ENCODE data around the gene GPS2. TPM values are rescaled to one million over a fixed set of nuclear protein-coding genes. Genes with fewer than 3 reads are reported as not detected.
"Not testable (repeated sequence)": the region's sequence is repeated elsewhere in the genome, so short reads cannot be mapped to it uniquely, and the experiment has no call there.

Gene GPS2
- total and polyA plus RNA-seq, 10 of the 15 experiments (the other 5 are each of a cell fraction or from before 2014, with no cell fraction given), result 10.2 to 96.4 (median 42.5) TPM

DNA sequence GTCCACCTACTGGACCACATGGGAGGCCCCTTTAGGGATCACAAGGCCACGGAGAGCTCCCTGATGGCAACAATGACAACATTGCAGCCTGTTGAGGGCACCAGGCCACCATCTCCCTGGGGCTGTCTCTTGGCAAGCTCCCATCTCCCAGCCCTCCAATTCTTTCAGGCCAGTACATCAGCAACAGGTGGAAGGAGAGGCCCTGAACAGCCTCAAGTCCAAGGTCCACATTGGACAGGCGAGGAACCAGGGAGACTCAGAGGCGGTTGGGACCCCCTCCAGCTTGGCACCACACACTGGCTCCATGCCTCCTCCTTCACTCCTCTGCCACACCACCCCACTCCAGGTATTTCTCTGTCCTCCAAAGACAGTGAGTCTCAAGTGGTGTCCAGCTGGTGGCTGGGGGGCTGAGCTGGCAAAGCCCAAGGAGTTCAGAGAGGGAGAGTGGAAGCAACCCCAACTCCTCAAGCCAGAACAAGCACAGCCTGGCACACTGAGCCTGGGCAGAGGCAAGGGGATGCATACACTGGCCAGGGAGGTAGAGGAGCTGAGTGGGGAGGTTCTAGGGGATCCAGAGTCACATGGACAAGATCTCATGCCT is 19.9 kb upstream of the GPS2 start (continued):
- TF ChIP-seq SUZ12 (IDR thresholded peaks at IDR 0.05; ENCODE audit: unreplicated experiment), result no peak
- no peak for TF ChIP-seq ZNF274 (IDR thresholded peaks at IDR 0.05; ENCODE audit: insufficient read depth, insufficient read length)
- TF ChIP-seq CBX3 (IDR thresholded peaks at IDR 0.05; ENCODE audit: borderline replicate concordance, low read depth), result no peak
- TF ChIP-seq ZNF217 (IDR thresholded peaks at IDR 0.05), result no peak
- no peak for TF ChIP-seq RFX5 (IDR thresholded peaks at IDR 0.05; ENCODE audit: low read depth, low read length)

DNA sequence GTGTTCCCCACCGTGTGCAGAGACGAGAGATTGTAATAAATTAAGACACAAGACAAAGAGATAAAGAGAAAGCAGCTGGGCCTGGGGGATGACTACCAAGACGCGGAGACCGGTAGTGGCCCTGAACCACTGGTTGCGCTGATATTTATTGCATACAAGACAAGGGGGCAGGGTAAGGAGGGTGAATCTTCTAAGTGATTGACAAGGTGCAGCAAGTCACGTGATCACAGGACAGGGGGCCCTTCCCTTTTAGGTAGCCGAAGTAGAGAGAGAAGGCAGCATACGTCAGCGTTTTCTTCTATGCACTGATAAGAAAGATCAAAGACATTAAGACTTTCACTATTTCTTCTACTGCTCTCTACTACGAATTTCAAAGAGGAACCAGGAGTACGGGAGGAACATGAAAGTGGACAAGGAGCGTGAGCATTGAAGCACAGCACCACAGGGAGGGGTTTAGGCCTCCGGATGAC is 17.5 kb upstream of the GPS2 start:
- Histone ChIP-seq H3K79me2 (ENCODE audit: control insufficient read depth, insufficient read depth, low read length) (peaks cover 31% of the 10 kb centered on the region), H3K9ac (ENCODE audit: control insufficient read depth, insufficient read depth, low read length) (peak overlapping the region; percentile 48; the same call in 1 of the 2 replicates), H3K4me1 (ENCODE audit: control insufficient read depth, insufficient read depth, low read length) (peaks cover 38% of the 10 kb centered on the region), H3K4me3 (peak overlapping the region; percentile 54; the same call in 1 of the 2 replicates), H3K27ac (ENCODE audit: control insufficient read depth, insufficient read depth) (peak overlapping the region; percentile 79), H3K4me2 (ENCODE audit: control insufficient read depth, insufficient read depth) (peak overlapping the region; percentile 85), H2AFZ (ENCODE audit: control insufficient read depth, low read depth, low read length) (peak overlapping the region; percentile 11; the same call in 1 of the 2 replicates)
- RAD21 ChIA-PET (ENCODE audit: unreplicated experiment); ATAC-seq; DNase-seq (ENCODE audit: low read depth, low spot score); POLR2A ChIA-PET; H3K9me3 ChIP-seq (replicated peaks; ENCODE audit: control insufficient read depth, insufficient read depth, low read length); H3K36me3 ChIP-seq (ENCODE audit: control insufficient read depth in 2 of 2, insufficient read depth in 2 of 2, low read length in 1 of 2); H4K20me1 ChIP-seq (ENCODE audit: control insufficient read depth, insufficient read depth); H3K27me3 ChIP-seq (replicated peaks in 1 of 2; ENCODE audit: control insufficient read depth in 2 of 2, insufficient read depth in 2 of 2, low read length in 1 of 2); BruUV-seq (replicated peaks); intact Hi-C loops (cut with micrococcal nuclease; ENCODE audit: unreplicated experiment); SMC1A ChIA-PET (ENCODE audit: uncharacterized antibody, unreplicated experiment); in situ Hi-C loops (cut with MboI): not testable (repeated sequence)
- CTCF ChIA-PET, result interaction anchor here (1.4 kb wide), 1 partner anchor 228 kb away, joined by 3 read pairs; no protein-coding TSS in a partner anchor
- FAIRE-seq, result peak; percentile 82
- 2% methylated on average over 14 of the region's 14 CpGs for WGBS (ENCODE audit: insufficient coverage, insufficient replicate concordance, low lambda C conversion rate, missing lambda C conversion rate)
- TF ChIP-seq MEF2B (IDR thresholded peaks at IDR 0.05; ENCODE audit: partially characterized antibody, poor library complexity, severe bottlenecking) (peak; percentile 45), SMAD5 (IDR thresholded peaks at IDR 0.05; ENCODE audit: low read depth) (peak; percentile 73), POU2F2 (IDR thresholded peaks at IDR 0.05; ENCODE audit: borderline replicate concordance, low read depth, low read length) (peak; percentile 49; the same call in 2 of the 3 replicates), IKZF1 (conservative IDR thresholded peaks at IDR 0.05) (peak; percentile 42), IKZF2 (IDR thresholded peaks at IDR 0.05) (peak; percentile 61 to 63; a peak in 3 of 4 replicates), SPI1 (IDR thresholded peaks at IDR 0.05; ENCODE audit: borderline replicate concordance, insufficient read depth, low read depth, low read length) (peak; percentile 46; the same call in 1 of the 2 replicates), CBFB (IDR thresholded peaks at IDR 0.05; ENCODE audit: low read depth) (0 out of 2 replicates have a peak, but pooled peaks have one; percentile 32), PML (IDR thresholded peaks at IDR 0.05; ENCODE audit: low read length) (0 out of 2 replicates have a peak, but pooled peaks have one; percentile 37), ATF7 (IDR thresholded peaks at IDR 0.05; ENCODE audit: low read depth) (peak; percentile 62; the same call in 1 of the 2 replicates), POLR2A (IDR thresholded peaks at IDR 0.05; ENCODE audit: low read depth, low read length) (peak; percentile 59; the same call in 1 of the 2 replicates)
- TF ChIP-seq, protein P1, sequence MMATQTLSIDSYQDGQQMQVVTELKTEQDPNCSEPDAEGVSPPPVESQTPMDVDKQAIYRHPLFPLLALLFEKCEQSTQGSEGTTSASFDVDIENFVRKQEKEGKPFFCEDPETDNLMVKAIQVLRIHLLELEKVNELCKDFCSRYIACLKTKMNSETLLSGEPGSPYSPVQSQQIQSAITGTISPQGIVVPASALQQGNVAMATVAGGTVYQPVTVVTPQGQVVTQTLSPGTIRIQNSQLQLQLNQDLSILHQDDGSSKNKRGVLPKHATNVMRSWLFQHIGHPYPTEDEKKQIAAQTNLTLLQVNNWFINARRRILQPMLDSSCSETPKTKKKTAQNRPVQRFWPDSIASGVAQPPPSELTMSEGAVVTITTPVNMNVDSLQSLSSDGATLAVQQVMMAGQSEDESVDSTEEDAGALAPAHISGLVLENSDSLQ (IDR thresholded peaks at IDR 0.05), result peak; percentile 96
- TF ChIP-seq, protein P2, sequence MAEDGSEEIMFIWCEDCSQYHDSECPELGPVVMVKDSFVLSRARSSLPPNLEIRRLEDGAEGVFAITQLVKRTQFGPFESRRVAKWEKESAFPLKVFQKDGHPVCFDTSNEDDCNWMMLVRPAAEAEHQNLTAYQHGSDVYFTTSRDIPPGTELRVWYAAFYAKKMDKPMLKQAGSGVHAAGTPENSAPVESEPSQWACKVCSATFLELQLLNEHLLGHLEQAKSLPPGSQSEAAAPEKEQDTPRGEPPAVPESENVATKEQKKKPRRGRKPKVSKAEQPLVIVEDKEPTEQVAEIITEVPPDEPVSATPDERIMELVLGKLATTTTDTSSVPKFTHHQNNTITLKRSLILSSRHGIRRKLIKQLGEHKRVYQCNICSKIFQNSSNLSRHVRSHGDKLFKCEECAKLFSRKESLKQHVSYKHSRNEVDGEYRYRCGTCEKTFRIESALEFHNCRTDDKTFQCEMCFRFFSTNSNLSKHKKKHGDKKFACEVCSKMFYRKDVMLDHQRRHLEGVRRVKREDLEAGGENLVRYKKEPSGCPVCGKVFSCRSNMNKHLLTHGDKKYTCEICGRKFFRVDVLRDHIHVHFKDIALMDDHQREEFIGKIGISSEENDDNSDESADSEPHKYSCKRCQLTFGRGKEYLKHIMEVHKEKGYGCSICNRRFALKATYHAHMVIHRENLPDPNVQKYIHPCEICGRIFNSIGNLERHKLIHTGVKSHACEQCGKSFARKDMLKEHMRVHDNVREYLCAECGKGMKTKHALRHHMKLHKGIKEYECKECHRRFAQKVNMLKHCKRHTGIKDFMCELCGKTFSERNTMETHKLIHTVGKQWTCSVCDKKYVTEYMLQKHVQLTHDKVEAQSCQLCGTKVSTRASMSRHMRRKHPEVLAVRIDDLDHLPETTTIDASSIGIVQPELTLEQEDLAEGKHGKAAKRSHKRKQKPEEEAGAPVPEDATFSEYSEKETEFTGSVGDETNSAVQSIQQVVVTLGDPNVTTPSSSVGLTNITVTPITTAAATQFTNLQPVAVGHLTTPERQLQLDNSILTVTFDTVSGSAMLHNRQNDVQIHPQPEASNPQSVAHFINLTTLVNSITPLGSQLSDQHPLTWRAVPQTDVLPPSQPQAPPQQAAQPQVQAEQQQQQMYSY (CRISPR knock-in tag; IDR thresholded peaks at IDR 0.05), result 0 out of 2 replicates have a peak, but pooled peaks have one; percentile 37
- TF ChIP-seq, protein P3, sequence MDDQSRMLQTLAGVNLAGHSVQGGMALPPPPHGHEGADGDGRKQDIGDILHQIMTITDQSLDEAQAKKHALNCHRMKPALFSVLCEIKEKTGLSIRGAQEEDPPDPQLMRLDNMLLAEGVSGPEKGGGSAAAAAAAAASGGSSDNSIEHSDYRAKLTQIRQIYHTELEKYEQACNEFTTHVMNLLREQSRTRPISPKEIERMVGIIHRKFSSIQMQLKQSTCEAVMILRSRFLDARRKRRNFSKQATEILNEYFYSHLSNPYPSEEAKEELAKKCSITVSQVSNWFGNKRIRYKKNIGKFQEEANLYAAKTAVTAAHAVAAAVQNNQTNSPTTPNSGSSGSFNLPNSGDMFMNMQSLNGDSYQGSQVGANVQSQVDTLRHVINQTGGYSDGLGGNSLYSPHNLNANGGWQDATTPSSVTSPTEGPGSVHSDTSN (IDR thresholded peaks at IDR 0.05; ENCODE audit: insufficient replicate concordance, low read depth, low read length), result peak; percentile 67

Data from GM12878 (cell line).